IMR-90 (cell line): ENCODE measurements around the gene BRMS1. TPM values are rescaled to one million over a fixed set of nuclear protein-coding genes. Genes with fewer than 3 reads are reported as not detected.

ENCODE experiments used
- ATAC-seq: fragments of 200-7000 bp; cut with Tn5 transposase; 2 replicates; pipeline ENCODE4 v1.9.1; 2020; ENCODE audit warnings: low read depth, mild to moderate bottlenecking, moderate library complexity
- BruUV-seq: library from RNA; stranded (reverse); fragments of 400-500 nt; replicated peaks from 2 replicates; lab custom pipeline; 2021; lab: Mats Ljungman, UMichigan
- CTCF ChIA-PET: fragments of 300-600 bp; formaldehyde crosslinking; extraction: SDS; loops from one replicate; lab custom pipeline; 2021; ENCODE audit warnings: antibody characterized with exemption; lab: Yijun Ruan, JAX
- POLR2A ChIA-PET: fragments of 300-600 bp; sonication (Branson Sonifier 250); formaldehyde crosslinking; loops from one replicate; lab custom pipeline; 2022; ENCODE audit warnings: antibody characterized with exemption; ENCODE audit not compliant: unreplicated experiment; lab: Charles Lee
- DNase-seq: peaks from one replicate; pipeline ENCODE4 v3.0.0; 2013
- H2AFZ ChIP-seq: replicated peaks from 2 replicates; pipeline ENCODE3; 2013; ENCODE audit warnings: low read length, mild to moderate bottlenecking; ENCODE audit not compliant: poor library complexity
- H2AK5ac ChIP-seq: 2 replicates; pipeline ENCODE4 v1.6.1; 2013; ENCODE audit warnings: low read depth, low read length, inconsistent platforms
- H2AK9ac ChIP-seq: replicated peaks from 2 replicates; pipeline ENCODE3; 2013; ENCODE audit warnings: mild to moderate bottlenecking, low read depth, low read length, moderate library complexity; ENCODE audit not compliant: poor library complexity
- H2BK120ac ChIP-seq: 2 replicates; pipeline ENCODE4 v1.6.1; 2013; ENCODE audit warnings: low read depth, low read length, inconsistent platforms
- H2BK15ac ChIP-seq: 3 replicates; pipeline ENCODE4 v1.6.1; 2013; ENCODE audit warnings: low read depth, low read length, inconsistent platforms
- H2BK20ac ChIP-seq: 2 replicates; pipeline ENCODE4 v1.6.1; 2013; ENCODE audit warnings: low read depth, mild to moderate bottlenecking, inconsistent platforms, low read length, moderate library complexity
- H2BK5ac ChIP-seq: 2 replicates; pipeline ENCODE4 v1.6.1; 2013; ENCODE audit warnings: mild to moderate bottlenecking, low read depth, low read length, inconsistent platforms; ENCODE audit not compliant: poor library complexity, severe bottlenecking
- H3K14ac ChIP-seq: replicated peaks from 2 replicates; pipeline ENCODE4 v1.6.1; 2013; ENCODE audit warnings: low read depth, low read length, inconsistent platforms
- H3K18ac ChIP-seq: 2 replicates; pipeline ENCODE4 v1.6.1; 2013; ENCODE audit warnings: low read depth, low read length, control low read depth
- H3K23ac ChIP-seq: 2 replicates; pipeline ENCODE4 v1.6.1; 2013; ENCODE audit warnings: low read depth, low read length, inconsistent platforms
- H3K27ac ChIP-seq: 2 replicates; pipeline ENCODE4 v1.5.1; 2013; ENCODE audit warnings: mild to moderate bottlenecking, control low read depth, low read length; ENCODE audit not compliant: insufficient read depth
- H3K27me3 ChIP-seq: 2 replicates; pipeline ENCODE4 v1.6.1; 2013; ENCODE audit warnings: low read length; ENCODE audit not compliant: control insufficient read depth, insufficient read depth
- H3K36me3 ChIP-seq: 2 replicates; pipeline ENCODE4 v1.6.1; 2013; ENCODE audit warnings: low read length, mixed read lengths; ENCODE audit not compliant: control insufficient read depth, insufficient read depth
- H3K4ac ChIP-seq: 2 replicates; pipeline ENCODE4 v1.6.1; 2013; ENCODE audit warnings: low read depth, low read length, inconsistent platforms
- H3K4me1 ChIP-seq: 2 replicates; pipeline ENCODE4 v1.6.1; 2013; ENCODE audit warnings: low read length, mixed read lengths; ENCODE audit not compliant: control insufficient read depth, insufficient read depth
- H3K4me2 ChIP-seq: 2 replicates; pipeline ENCODE4 v1.6.1; 2013; ENCODE audit warnings: low read depth, mild to moderate bottlenecking, control low read depth, low read length, moderate library complexity
- H3K4me3 ChIP-seq: 2 replicates; pipeline ENCODE4 v1.5.1; 2013; ENCODE audit warnings: low read depth, mild to moderate bottlenecking, control low read depth, low read length, moderate library complexity; ENCODE audit not compliant: insufficient read depth
- H3K56ac ChIP-seq: 2 replicates; pipeline ENCODE4 v1.6.1; 2013; ENCODE audit warnings: low read length, inconsistent platforms; ENCODE audit not compliant: insufficient read depth; ENCODE audit errors: extremely low read depth
- H3K79me1 ChIP-seq, 2 experiments: 2 replicates each; pipeline ENCODE4 v1.6.1; 2013; ENCODE audit warnings: low read length in 2 of 2, inconsistent platforms in 1 of 2, low read depth in 1 of 2
- H3K9ac ChIP-seq: 2 replicates; pipeline ENCODE4 v1.6.1; 2013; ENCODE audit warnings: low read depth, low read length, control low read depth
- H3K9me1 ChIP-seq: 2 replicates; pipeline ENCODE4 v1.6.1; 2013; ENCODE audit warnings: low read length, inconsistent platforms; ENCODE audit not compliant: insufficient read depth
- H3K9me3 ChIP-seq: 2 replicates; pipeline ENCODE4 v1.6.1; 2013; ENCODE audit warnings: low read length; ENCODE audit not compliant: control insufficient read depth, insufficient read depth
- H4K20me1 ChIP-seq: 2 replicates; pipeline ENCODE4 v1.6.1; 2013; ENCODE audit warnings: low read length, inconsistent platforms; ENCODE audit not compliant: insufficient read depth
- H4K5ac ChIP-seq: 2 replicates; pipeline ENCODE4 v1.6.1; 2013; ENCODE audit warnings: mild to moderate bottlenecking, low read depth, low read length, control low read depth
- H4K8ac ChIP-seq, 2 experiments: 2 replicates each; pipeline ENCODE4 v1.6.1; 2013; ENCODE audit warnings: low read depth in 2 of 2, low read length in 2 of 2, control low read depth in 1 of 2, inconsistent platforms in 1 of 2
- H4K91ac ChIP-seq: 2 replicates; pipeline ENCODE4 v1.6.1; 2013; ENCODE audit warnings: low read depth, low read length, inconsistent platforms; ENCODE audit not compliant: insufficient read depth
- CEBPB ChIP-seq: IDR thresholded peaks from 2 replicates; pipeline ENCODE4 v1.6.1; 2012; ENCODE audit warnings: low read depth, low read length, improper control_type of control experiment
- CHD1 ChIP-seq: IDR thresholded peaks from 2 replicates; pipeline ENCODE4 v1.6.1; 2012; ENCODE audit warnings: low read depth, low read length, improper control_type of control experiment
- CTCF ChIP-seq: conservative IDR thresholded peaks from 2 replicates; pipeline ENCODE4 v1.5.1; 2012; ENCODE audit warnings: mild to moderate bottlenecking, low read depth, low read length, improper control_type of control experiment
- ELK1 ChIP-seq: fragments of 150-350 bp; IDR thresholded peaks from 2 replicates; pipeline ENCODE4 v1.6.1; 2016; ENCODE audit warnings: low read depth, mild to moderate bottlenecking, low read length, moderate library complexity, borderline replicate concordance
- FOS ChIP-seq: fragments of 150-350 bp; IDR thresholded peaks from 2 replicates; pipeline ENCODE4 v1.6.1; 2016; ENCODE audit warnings: low read depth, low read length
- MAFK ChIP-seq: IDR thresholded peaks from 2 replicates; pipeline ENCODE4 v1.6.1; 2012; ENCODE audit warnings: low read depth, low read length, improper control_type of control experiment
- MAZ ChIP-seq: IDR thresholded peaks from 2 replicates; pipeline ENCODE4 v1.6.1; 2012; ENCODE audit warnings: low read depth, mild to moderate bottlenecking, low read length, improper control_type of control experiment, moderate library complexity, borderline replicate concordance
- MXI1 ChIP-seq: IDR thresholded peaks from 2 replicates; pipeline ENCODE4 v1.6.1; 2012; ENCODE audit warnings: low read depth, mild to moderate bottlenecking, low read length, moderate library complexity, borderline replicate concordance
- NFE2L2 ChIP-seq: fragments of 150-350 bp; IDR thresholded peaks from 2 replicates; pipeline ENCODE4 v1.6.1; 2016; ENCODE audit warnings: low read depth, mild to moderate bottlenecking, low read length
- POLR2A ChIP-seq: IDR thresholded peaks from 2 replicates; pipeline ENCODE4 v1.6.1; 2012; ENCODE audit warnings: mild to moderate bottlenecking, low read depth, low read length
- RAD21 ChIP-seq: IDR thresholded peaks from 2 replicates; pipeline ENCODE4 v1.6.1; 2012; ENCODE audit warnings: low read length, improper control_type of control experiment
- RCOR1 ChIP-seq: IDR thresholded peaks from 2 replicates; pipeline ENCODE4 v1.6.1; 2012; ENCODE audit warnings: mild to moderate bottlenecking, low read length, improper control_type of control experiment; ENCODE audit not compliant: insufficient replicate concordance
- RFX5 ChIP-seq: IDR thresholded peaks from 2 replicates; pipeline ENCODE4 v1.8.0; 2012; ENCODE audit warnings: low read depth, mild to moderate bottlenecking, low read length, moderate library complexity
- SMC3 ChIP-seq: fragments of 150-350 bp; IDR thresholded peaks from 2 replicates; pipeline ENCODE4 v1.6.1; 2016; ENCODE audit warnings: low read depth, mild to moderate bottlenecking, antibody characterized with exemption, low read length, moderate library complexity
- USF2 ChIP-seq: fragments of 150-350 bp; IDR thresholded peaks from 2 replicates; pipeline ENCODE4 v1.6.1; 2017; ENCODE audit warnings: mild to moderate bottlenecking, antibody characterized with exemption, low read length, low read depth
- WGBS, 2 experiments: methylation state at CpG; one replicate each; pipeline versions ENCODE4 v1.1.5 to v1.1.7; 2013; ENCODE audit warnings: missing lambda C conversion rate in 2 of 2; ENCODE audit not compliant: insufficient read length in 1 of 2; ENCODE audit errors: extremely low coverage in 2 of 2; 5-methylcytosine and 5-hydroxymethylcytosine counted together
- dilution Hi-C: fragments of 300-500 bp; cut with HindIII; formaldehyde crosslinking; loops from one replicate; pipeline ENCODE4 v1.14.3; 2018; ENCODE audit warnings: low sequenced_read_pairs; ENCODE audit not compliant: unreplicated experiment
- in situ Hi-C: fragments of 300-500 bp; cut with MboI; formaldehyde crosslinking; loops from 3 replicates; pipeline ENCODE4 v1.14.3; 2019; ENCODE audit warnings: low sequenced_read_pairs, inconsistent platforms, mixed read lengths
- intact Hi-C: fragments of 100-400 bp; cut with micrococcal nuclease; formaldehyde crosslinking; loops from 2 replicates; pipeline ENCODE4 v1.10.0; 2022
- polyA plus RNA-seq, 3 experiments: library from polyadenylated mRNA; depleted of rRNA; stranded (reverse); fragments of >200 nt; gene quantifications; 2 replicates each; pipeline ENCODE4 v1.2.3, GENCODE V29; 2012; ENCODE audit warnings: low replicate concordance in 1 of 3
- total RNA-seq: library from RNA; depleted of rRNA; stranded (reverse); fragments of >200 nt; gene quantifications from 2 replicates; pipeline ENCODE4 v1.2.3, GENCODE V29; 2012

BRMS1 gene
- total and polyA plus RNA-seq, 2 of the 4 experiments (the other 2 are of a cell fraction), result 48.3 to 57.9 TPM

- Histone ChIP-seq H3K56ac (no peak overlapping the region), H3K23ac (no peak overlapping the region), H3K79me1 (peaks cover 24 to 57% of the 10 kb centered on the region in 2 experiments), H3K9me1 (peaks cover 3% of the 10 kb centered on the region; the same call in 1 of the 2 replicates), H4K8ac (no peak overlapping the region), H3K4me1 (peaks cover 19% of the 10 kb centered on the region), H2AK5ac (no peak overlapping the region), H2BK5ac (no peak overlapping the region), H3K18ac (no peak overlapping the region), H3K4me3 (no peak overlapping the region), H3K14ac (no peak overlapping the region), H3K27ac (no peak overlapping the region), H2AFZ (no peak overlapping the region), H4K5ac (no peak overlapping the region), H3K36me3 (peaks cover 27% of the 10 kb centered on the region), H2BK15ac (no peak overlapping the region), H4K91ac (no peak overlapping the region), H3K9ac (no peak overlapping the region), H3K4ac (no peak overlapping the region), H3K4me2 (no peak overlapping the region), H2BK20ac (no peak overlapping the region), H4K20me1 (peaks cover 26% of the 10 kb centered on the region), H3K27me3 (no peaks in the 10 kb centered on the region), H2AK9ac (no peak overlapping the region), H3K9me3 (no peaks in the 10 kb centered on the region), H2BK120ac (no peak overlapping the region)
- 94% methylated on average over 19 of the region's 28 CpGs; no CpG with 5 or more reads in 1 of the 2 experiments for WGBS, 2 experiments
- POLR2A ChIA-PET, result no interaction called here
- in situ Hi-C loops (no loop called here), intact Hi-C loops (no loop called here), dilution Hi-C loops (no loop called here)
- DNase-seq (no peak), ATAC-seq (no peak)
- CTCF ChIA-PET, result no interaction called here
- BruUV-seq, result no TSS peak
- TF ChIP-seq USF2, result no peak
- TF ChIP-seq RAD21, result no peak
- no peak for TF ChIP-seq MXI1
- no peak for TF ChIP-seq SMC3
- no peak for TF ChIP-seq CHD1
- no peak for TF ChIP-seq CEBPB
- no peak for TF ChIP-seq ELK1
- no peak for TF ChIP-seq CTCF
- TF ChIP-seq FOS, result no peak
- no peak for TF ChIP-seq NFE2L2
- TF ChIP-seq MAZ, result no peak
- no peak for TF ChIP-seq RFX5
- no peak for TF ChIP-seq MAFK
- TF ChIP-seq POLR2A, result no peak
- TF ChIP-seq RCOR1, result no peak
Observed at GRCh38 chr11:66340596-66341501, 4.1 kb downstream of the BRMS1 start.
